Neural crest cell (in vitro differentiated cells): ENCODE results near the gene TBXAS1. TPM values are rescaled to one million over a fixed set of nuclear protein-coding genes. Genes with fewer than 3 reads are reported as not detected.

Source experiments
- DNase-seq: peaks from one replicate; pipeline ENCODE4 v3.0.0; 2021; ENCODE audit warnings: low read depth, mixed read lengths, low spot score
- H3K27ac Mint-ChIP-seq: one replicate; pipeline ENCODE4 v1.8.0; 2021; ENCODE audit warnings: mild to moderate bottlenecking, mixed read lengths; ENCODE audit not compliant: unreplicated experiment
- H3K27me3 Mint-ChIP-seq: 2 replicates; pipeline ENCODE4 v1.8.0; 2021; ENCODE audit warnings: low read depth, mild to moderate bottlenecking, mixed read lengths
- H3K36me3 Mint-ChIP-seq: 2 replicates; pipeline ENCODE4 v1.8.0; 2021; ENCODE audit warnings: low read depth, mild to moderate bottlenecking, mixed read lengths
- H3K4me1 Mint-ChIP-seq: 2 replicates; pipeline ENCODE4 v1.8.0; 2021; ENCODE audit warnings: mixed read lengths
- H3K4me3 Mint-ChIP-seq: one replicate; pipeline ENCODE4 v1.8.0; 2021; ENCODE audit warnings: mild to moderate bottlenecking, mixed read lengths
- H3K9me3 Mint-ChIP-seq: 2 replicates; pipeline ENCODE4 v1.8.0; 2021; ENCODE audit warnings: mixed read lengths
- total RNA-seq: library from RNA; stranded (reverse); gene quantifications from 2 replicates; pipeline ENCODE4 v1.2.1, GENCODE V29; 2021
- TF ChIP-seq, protein P1 (sequence below): fragments of 200-600 bp; sonication (generic); conservative IDR thresholded peaks from 2 replicates; pipeline ENCODE4 v1.5.0; 2021; ENCODE audit warnings: antibody characterized with exemption, mild to moderate bottlenecking

The TBXAS1 gene
- total RNA-seq, 1 donor from 2014 or later: 5.7 TPM

DNA sequence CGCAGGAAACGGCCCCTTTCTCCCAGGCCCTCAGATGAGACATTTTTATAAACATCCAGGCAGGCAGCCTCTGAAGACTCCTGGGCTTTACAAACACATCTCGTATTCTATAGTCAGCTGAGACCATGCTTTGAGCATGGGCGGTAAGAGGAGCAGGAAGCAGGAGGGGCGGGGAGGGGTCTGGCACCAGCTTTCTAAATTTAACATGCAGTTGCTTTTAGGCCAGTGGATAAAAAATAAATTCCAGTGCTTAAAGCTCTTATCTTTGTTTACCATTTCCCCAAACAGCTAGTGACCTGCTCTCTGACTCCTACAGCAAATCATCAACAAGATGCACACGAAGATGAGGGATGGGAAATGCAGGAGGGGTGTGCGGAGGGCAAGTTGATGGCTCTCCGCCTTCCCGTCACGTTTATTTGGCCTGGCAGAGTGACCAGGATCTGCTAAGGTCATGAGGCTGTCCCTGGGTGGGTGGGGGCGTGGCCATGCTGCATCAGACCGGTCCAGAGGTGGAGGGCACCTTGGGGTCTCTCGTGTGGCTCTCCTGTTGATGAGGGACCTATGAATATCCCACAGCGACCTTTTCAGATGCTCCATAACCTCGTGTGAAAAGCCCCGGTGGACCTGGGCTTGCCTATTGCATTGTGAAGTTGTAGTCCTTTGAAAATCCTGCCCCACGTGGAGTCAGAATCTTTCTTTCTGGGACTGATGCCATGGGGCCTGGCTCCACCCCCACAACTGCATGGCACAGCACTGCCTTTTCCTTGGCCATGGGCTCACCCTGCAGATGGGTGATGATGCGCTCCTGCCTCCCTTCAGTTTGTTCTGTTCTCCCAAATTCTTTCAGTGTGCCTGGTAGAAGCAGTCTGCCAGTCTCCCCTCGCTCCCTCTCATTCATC lies 166.2 kb downstream of the TBXAS1 start:
- H3K27me3 Mint-ChIP-seq: no peaks in the 10 kb centered on the region
- no peak overlapping the region for H3K4me3 Mint-ChIP-seq
- DNase-seq: no peak
- H3K9me3 Mint-ChIP-seq: no peaks in the 10 kb centered on the region
- peaks cover 14% of the 10 kb centered on the region for H3K4me1 Mint-ChIP-seq
- no peaks in the 10 kb centered on the region for H3K36me3 Mint-ChIP-seq
- peak overlapping the region; percentile 57 for H3K27ac Mint-ChIP-seq
- TF ChIP-seq, protein P1, sequence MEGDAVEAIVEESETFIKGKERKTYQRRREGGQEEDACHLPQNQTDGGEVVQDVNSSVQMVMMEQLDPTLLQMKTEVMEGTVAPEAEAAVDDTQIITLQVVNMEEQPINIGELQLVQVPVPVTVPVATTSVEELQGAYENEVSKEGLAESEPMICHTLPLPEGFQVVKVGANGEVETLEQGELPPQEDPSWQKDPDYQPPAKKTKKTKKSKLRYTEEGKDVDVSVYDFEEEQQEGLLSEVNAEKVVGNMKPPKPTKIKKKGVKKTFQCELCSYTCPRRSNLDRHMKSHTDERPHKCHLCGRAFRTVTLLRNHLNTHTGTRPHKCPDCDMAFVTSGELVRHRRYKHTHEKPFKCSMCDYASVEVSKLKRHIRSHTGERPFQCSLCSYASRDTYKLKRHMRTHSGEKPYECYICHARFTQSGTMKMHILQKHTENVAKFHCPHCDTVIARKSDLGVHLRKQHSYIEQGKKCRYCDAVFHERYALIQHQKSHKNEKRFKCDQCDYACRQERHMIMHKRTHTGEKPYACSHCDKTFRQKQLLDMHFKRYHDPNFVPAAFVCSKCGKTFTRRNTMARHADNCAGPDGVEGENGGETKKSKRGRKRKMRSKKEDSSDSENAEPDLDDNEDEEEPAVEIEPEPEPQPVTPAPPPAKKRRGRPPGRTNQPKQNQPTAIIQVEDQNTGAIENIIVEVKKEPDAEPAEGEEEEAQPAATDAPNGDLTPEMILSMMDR: no peak

DNA sequence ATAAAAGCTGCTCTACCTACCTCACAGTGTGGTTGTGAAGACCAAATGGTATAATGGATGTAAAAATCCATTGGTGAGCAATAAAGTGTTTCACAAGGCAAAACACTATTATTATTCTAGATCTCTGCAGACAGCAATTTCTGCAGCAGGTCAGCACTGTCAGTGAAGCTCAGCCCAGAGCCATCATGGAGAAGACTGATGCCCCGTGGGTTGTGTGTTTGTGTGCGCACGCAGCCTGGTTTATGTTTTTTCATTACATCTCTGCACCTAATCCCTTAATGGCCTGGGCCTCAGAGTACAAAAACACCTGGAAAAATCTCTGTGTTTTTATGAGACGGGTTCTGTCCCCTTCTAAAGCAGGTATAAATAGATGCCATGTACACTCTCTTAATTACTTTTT lies 169.5 kb downstream of the TBXAS1 start:
- TF ChIP-seq, protein P1: no peak
- Mint-ChIP-seq H3K9me3 (no peaks in the 10 kb centered on the region), H3K4me3 (no peak overlapping the region), H3K4me1 (peaks cover 20% of the 10 kb centered on the region), H3K27me3 (no peaks in the 10 kb centered on the region), H3K36me3 (no peaks in the 10 kb centered on the region), H3K27ac (no peak overlapping the region)
- no peak for DNase-seq

DNA sequence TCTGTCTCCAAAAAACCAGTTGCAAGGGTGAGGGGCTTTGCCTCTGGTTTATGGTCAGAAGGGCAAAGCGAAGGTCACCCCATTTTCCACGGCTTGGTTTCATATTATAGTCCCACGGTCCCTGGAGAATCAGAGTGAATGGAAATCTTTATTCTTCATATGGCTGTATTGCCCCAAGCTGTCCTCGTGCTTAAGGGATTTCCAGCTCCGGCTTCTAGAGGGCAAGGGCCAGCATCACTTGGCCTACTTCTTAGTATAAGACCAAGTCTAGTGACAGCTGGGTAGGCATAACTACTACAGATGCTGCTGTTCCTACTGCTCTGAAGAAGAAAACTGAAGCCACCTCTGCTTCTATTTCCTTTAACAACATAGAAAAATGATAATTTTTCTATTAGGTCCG lies 170.5 kb downstream of the TBXAS1 start:
- H3K4me3 Mint-ChIP-seq: no peak overlapping the region
- H3K36me3 Mint-ChIP-seq: no peaks in the 10 kb centered on the region
- peaks cover 20% of the 10 kb centered on the region for H3K4me1 Mint-ChIP-seq
- no peak for DNase-seq
- TF ChIP-seq, protein P1: no peak
- H3K27me3 Mint-ChIP-seq: no peaks in the 10 kb centered on the region
- H3K9me3 Mint-ChIP-seq: no peaks in the 10 kb centered on the region
- H3K27ac Mint-ChIP-seq: no peak overlapping the region

DNA sequence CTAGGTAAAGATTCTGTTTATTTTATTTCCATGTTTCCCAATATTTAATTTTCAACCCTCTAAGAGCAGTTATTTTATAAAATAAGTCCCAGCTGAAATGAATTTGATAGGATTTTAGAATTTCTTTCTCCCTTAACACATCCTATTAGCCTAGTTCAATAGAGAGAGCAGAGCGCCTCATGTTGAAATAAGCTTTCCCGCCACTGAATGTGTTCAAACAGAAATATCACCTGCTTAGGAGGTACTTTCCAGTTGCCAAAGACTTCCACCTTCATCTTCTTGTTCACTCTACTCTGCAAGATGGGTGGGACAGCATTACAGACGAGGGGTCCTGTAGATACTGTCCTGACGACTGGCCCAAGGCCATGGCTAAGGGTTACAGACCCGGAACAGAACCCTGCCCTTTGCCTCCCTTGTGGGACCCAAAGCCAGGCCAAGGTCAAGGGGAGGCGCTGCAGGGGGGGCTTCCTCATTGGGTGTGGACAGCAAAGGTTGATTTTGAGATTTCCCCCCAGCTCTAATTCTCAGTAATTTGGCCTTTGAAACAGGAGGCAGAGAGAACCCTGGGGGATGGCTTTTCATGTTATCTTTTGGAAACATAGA lies 171.7 kb downstream of the TBXAS1 start:
- Mint-ChIP-seq H3K4me1 (peaks cover 13% of the 10 kb centered on the region), H3K27me3 (no peaks in the 10 kb centered on the region), H3K27ac (no peak overlapping the region), H3K4me3 (no peak overlapping the region), H3K9me3 (no peaks in the 10 kb centered on the region), H3K36me3 (no peaks in the 10 kb centered on the region)
- TF ChIP-seq, protein P1: no peak
- DNase-seq: no peak

DNA sequence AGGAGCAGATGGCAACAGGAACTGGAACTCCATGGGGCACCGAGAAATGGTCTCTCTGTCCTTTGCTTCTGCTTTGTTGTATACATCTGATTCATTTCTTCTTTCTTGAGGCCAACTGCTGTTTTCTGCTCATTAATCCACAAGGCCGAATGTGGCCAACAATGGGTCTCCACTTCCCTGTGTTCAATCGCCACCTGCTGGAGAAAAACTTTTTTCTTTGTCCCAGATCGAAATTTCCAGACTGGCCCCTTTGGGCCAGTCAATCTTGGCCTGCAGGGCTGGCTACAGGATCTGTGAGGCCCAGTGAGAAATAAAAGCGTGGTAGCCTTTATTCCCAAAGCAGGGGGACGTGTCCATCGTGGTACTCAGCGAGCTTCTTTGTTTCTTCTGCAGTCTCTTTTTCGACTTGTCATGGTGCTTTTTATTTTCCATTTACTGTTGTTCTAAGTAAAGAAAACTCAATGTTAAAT lies 174.9 kb downstream of the TBXAS1 start:
- H3K36me3 Mint-ChIP-seq: no peaks in the 10 kb centered on the region
- peak; percentile 51 for DNase-seq
- H3K27ac Mint-ChIP-seq: no peak overlapping the region

More for the DNA sequence above, 174.9 kb downstream of the TBXAS1 start:
- peaks cover 4% of the 10 kb centered on the region for H3K27me3 Mint-ChIP-seq
- no peak overlapping the region for H3K4me3 Mint-ChIP-seq
- H3K4me1 Mint-ChIP-seq: peaks cover 6% of the 10 kb centered on the region
- no peaks in the 10 kb centered on the region for H3K9me3 Mint-ChIP-seq
- TF ChIP-seq, protein P1: peak; percentile 71
